GM12878 (cell line): Measurements from ENCODE around the gene AMBN. TPM values are rescaled to one million over a fixed set of nuclear protein-coding genes. Genes with fewer than 3 reads are reported as not detected.
A peak's percentile ranks its signal among the peaks of the same experiment; 100 is the strongest.

ENCODE experiments used
- ATAC-seq: fragments of 200-7000 bp; cut with Tn5 transposase; 3 replicates; pipeline ENCODE4 v1.9.1; 2020; ENCODE audit warnings: mild to moderate bottlenecking, moderate library complexity
- BruUV-seq: library from RNA; stranded (reverse); fragments of 400-500 nt; replicated peaks from 2 replicates; lab custom pipeline; 2021; lab: Mats Ljungman, UMichigan
- CTCF ChIA-PET: fragments of 300-600 bp; sonication (Branson Sonifier 250); formaldehyde crosslinking; extraction: SDS; loops from one replicate; lab custom pipeline; 2021; ENCODE audit warnings: inconsistent platforms; lab: Yijun Ruan, JAX
- POLR2A ChIA-PET: fragments of 350-600 bp; formaldehyde crosslinking; extraction: SDS; loops from one replicate; lab custom pipeline; 2021; ENCODE audit warnings: inconsistent platforms; lab: Charles Lee
- RAD21 ChIA-PET: fragments of 300-600 bp; sonication (Branson Sonifier 250); formaldehyde crosslinking; loops from one replicate; lab custom pipeline; 2023; ENCODE audit warnings: antibody characterized with exemption; ENCODE audit not compliant: unreplicated experiment; lab: Charles Lee
- SMC1A ChIA-PET: fragments of 300-600 bp; sonication (Branson Sonifier 250); formaldehyde crosslinking; loops from one replicate; lab custom pipeline; 2023; ENCODE audit not compliant: unreplicated experiment, uncharacterized antibody; lab: Charles Lee
- DNase-seq: peaks from one replicate; pipeline ENCODE4 v3.0.0-alpha.2; 2011; ENCODE audit warnings: low read depth, low spot score
- FAIRE-seq: peaks from 3 replicates; lab custom pipeline; 2011; peaks lifted over from hg19 to GRCh38; lab: Jason Lieb, UNC
- H2AFZ ChIP-seq: 2 replicates; pipeline ENCODE4 v1.6.0; 2011; ENCODE audit warnings: low read depth, low read length, control low read depth; ENCODE audit not compliant: control insufficient read depth
- H3K27ac ChIP-seq: 2 replicates; pipeline ENCODE4 v1.5.1; 2011; ENCODE audit warnings: control low read depth; ENCODE audit not compliant: control insufficient read depth, insufficient read depth
- H3K27me3 ChIP-seq, 2 experiments: replicated peaks in 1 of 2; 2 replicates each; pipeline versions ENCODE4 v1.6.0 to v1.6.1; 2011; ENCODE audit warnings: low read length in 1 of 2; ENCODE audit not compliant: control insufficient read depth in 2 of 2, insufficient read depth in 2 of 2
- H3K36me3 ChIP-seq, 2 experiments: 2 replicates each; pipeline ENCODE4 v1.5.1; 2011; ENCODE audit warnings: low read length in 1 of 2; ENCODE audit not compliant: control insufficient read depth in 2 of 2, insufficient read depth in 2 of 2
- H3K4me1 ChIP-seq: 2 replicates; pipeline ENCODE4 v1.6.1; 2011; ENCODE audit warnings: mild to moderate bottlenecking, low read length, moderate library complexity, mixed read lengths; ENCODE audit not compliant: control insufficient read depth, insufficient read depth
- H3K4me2 ChIP-seq: 2 replicates; pipeline ENCODE4 v1.6.0; 2011; ENCODE audit warnings: control low read depth; ENCODE audit not compliant: control insufficient read depth, insufficient read depth
- H3K4me3 ChIP-seq: fragments of 200-600 bp; sonication (generic); 2 replicates; pipeline ENCODE4 v1.5.1; 2016
- H3K79me2 ChIP-seq: 2 replicates; pipeline ENCODE4 v1.6.0; 2011; ENCODE audit warnings: low read length; ENCODE audit not compliant: control insufficient read depth, insufficient read depth
- H3K9ac ChIP-seq: 2 replicates; pipeline ENCODE4 v1.8.0; 2011; ENCODE audit warnings: low read length, control low read depth, mixed read lengths; ENCODE audit not compliant: control insufficient read depth, insufficient read depth
- H3K9me3 ChIP-seq: replicated peaks from 3 replicates; pipeline ENCODE4 v1.5.1; 2011; ENCODE audit warnings: mild to moderate bottlenecking, low read length; ENCODE audit not compliant: control insufficient read depth, insufficient read depth
- H4K20me1 ChIP-seq: 2 replicates; pipeline ENCODE4 v1.6.0; 2011; ENCODE audit not compliant: control insufficient read depth, insufficient read depth
- CBX3 ChIP-seq: fragments of 200-600 bp; sonication (generic); IDR thresholded peaks from 2 replicates; pipeline ENCODE4 v1.6.1; 2016; ENCODE audit warnings: low read depth, borderline replicate concordance
- CEBPZ ChIP-seq: fragments of 150-350 bp; IDR thresholded peaks from 2 replicates; pipeline ENCODE4 v1.6.1; 2016; ENCODE audit warnings: low read depth, low read length
- CHD2 ChIP-seq: IDR thresholded peaks from 2 replicates; pipeline ENCODE4 v1.6.1; 2011; ENCODE audit warnings: low read depth, low read length, improper control_type of control experiment, borderline replicate concordance
- CUX1 ChIP-seq: IDR thresholded peaks from 2 replicates; pipeline ENCODE4 v1.6.1; 2012; ENCODE audit warnings: improper control_type of control experiment, low read depth, low read length; ENCODE audit not compliant: insufficient replicate concordance
- IRF4 ChIP-seq: IDR thresholded peaks from 2 replicates; pipeline ENCODE4 v1.6.1; 2011; ENCODE audit warnings: low read depth, low read length
- NFYB ChIP-seq: IDR thresholded peaks from 2 replicates; pipeline ENCODE4 v1.6.1; 2011; ENCODE audit warnings: low read depth, mild to moderate bottlenecking, low read length, improper control_type of control experiment, moderate library complexity; ENCODE audit not compliant: insufficient read depth
- PKNOX1 ChIP-seq: fragments of 450-650 bp; IDR thresholded peaks from 2 replicates; pipeline ENCODE4 v1.6.1; 2016; ENCODE audit warnings: mild to moderate bottlenecking
- RAD21 ChIP-seq: IDR thresholded peaks from 2 replicates; pipeline ENCODE4 v1.6.1; 2011; ENCODE audit warnings: mild to moderate bottlenecking, low read depth, low read length, moderate library complexity; ENCODE audit not compliant: insufficient read depth
- SREBF1 ChIP-seq: IDR thresholded peaks from 2 replicates; pipeline ENCODE4 v1.6.1; 2012; ENCODE audit warnings: mild to moderate bottlenecking, low read length
- YY1 ChIP-seq: IDR thresholded peaks from 2 replicates; pipeline ENCODE4 v1.6.1; 2011; ENCODE audit warnings: low read depth, mild to moderate bottlenecking, low read length
- ZNF622 ChIP-seq: fragments of 450-650 bp; IDR thresholded peaks from 2 replicates; pipeline ENCODE4 v1.6.1; 2017; ENCODE audit warnings: mild to moderate bottlenecking, inconsistent platforms
- WGBS: methylation state at CpG from one replicate; pipeline ENCODE4 v1.1.6; 2016; ENCODE audit warnings: low lambda C conversion rate; ENCODE audit not compliant: insufficient replicate concordance, insufficient coverage; ENCODE audit errors: missing lambda C conversion rate; 5-methylcytosine and 5-hydroxymethylcytosine counted together
- in situ Hi-C: fragments of 300-500 bp; cut with MboI; formaldehyde crosslinking; loops from 9 replicates; pipeline ENCODE4 v1.14.3; 2018; ENCODE audit warnings: mixed read lengths
- intact Hi-C: fragments of 100-400 bp; cut with micrococcal nuclease; formaldehyde crosslinking; loops from one replicate; pipeline ENCODE4 v1.14.2; 2022; ENCODE audit not compliant: unreplicated experiment
- polyA plus RNA-seq, 11 experiments: library from polyadenylated mRNA; depleted of rRNA in 4 of 11; unstranded in 6 of 11; stranded (reverse) in 5 of 11; fragments of >200 nt; fragmentation: Nextera tagmentation in 4 of 11; fragmentation: Illumina TruSeq in 1 of 11; extraction: Ambion mirVana in 4 of 11; extraction: Trizol in 1 of 11; gene quantifications; 1 replicate in 1 of 11; 2 replicates in 10 of 11; pipeline versions ENCODE4 v1.2.1 to v1.2.3, GENCODE V29; 2011 to 2016; ENCODE audit warnings: inconsistent platforms in 2 of 11, missing spikeins in 2 of 11, low read depth in 1 of 11
- total RNA-seq, 4 experiments: library from RNA; depleted of rRNA in 3 of 4; stranded (reverse); fragments of >200 nt in 3 of 4; fragmentation: Illumina TruSeq in 1 of 4; extraction: Trizol in 1 of 4; gene quantifications; 2 replicates each; pipeline versions ENCODE4 v1.2.1 to v1.2.3, GENCODE V29; 2013 to 2021

Gene AMBN
- total and polyA plus RNA-seq, 10 of the 15 experiments (the other 5 are each of a cell fraction or from before 2014, with no cell fraction given) = 0.18 TPM; not detected in 9

DNA sequence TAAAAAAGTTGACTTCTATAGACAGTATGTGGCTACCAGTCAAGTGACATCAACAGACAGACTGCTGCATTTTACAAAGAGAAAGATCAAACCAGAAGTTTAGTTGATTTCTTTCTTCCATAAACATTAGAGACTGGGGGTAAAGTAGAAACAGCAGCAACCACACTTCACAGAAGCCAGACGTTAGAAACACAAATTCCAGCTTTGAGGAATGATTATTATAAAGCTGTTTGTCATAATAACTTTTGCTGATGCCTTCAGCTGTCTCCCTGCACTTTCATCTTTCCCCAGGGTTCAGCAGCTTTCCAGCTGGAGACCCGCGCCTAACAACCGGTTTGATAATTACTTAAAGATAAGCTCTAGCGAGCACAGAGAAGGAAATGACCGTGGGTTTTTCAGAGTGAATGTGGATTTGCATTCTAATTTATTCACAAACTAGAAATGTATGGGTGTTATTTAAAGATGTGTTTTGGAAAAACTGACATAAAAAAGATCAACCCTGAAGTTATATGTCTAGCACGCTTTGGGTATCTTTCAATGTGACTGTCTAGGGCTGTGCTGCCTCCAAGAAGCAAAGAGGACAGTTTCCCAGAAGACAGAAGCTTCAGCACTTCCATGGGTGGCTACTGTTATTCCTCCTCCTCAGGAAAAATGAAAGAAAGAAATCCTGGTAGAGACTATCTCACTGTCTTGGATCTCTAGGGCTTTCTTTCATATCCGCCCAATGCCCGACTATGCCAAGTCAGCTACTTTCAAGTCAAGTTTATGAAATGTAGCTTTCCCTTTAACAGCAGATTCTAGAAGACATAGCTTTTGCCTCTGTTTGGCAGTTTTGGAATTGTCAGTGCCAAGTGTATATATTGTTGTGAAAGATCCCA, 21.5 kb downstream of the AMBN start:
- in situ Hi-C loops (loop anchor here (25.0 kb wide), 2 partner anchors 1099 to 1674 kb away; no protein-coding TSS in a partner anchor), intact Hi-C loops (no loop called here)
- ATAC-seq = peak; percentile 58
- SMC1A ChIA-PET = interaction anchor here (1.0 to 2.0 kb wide), 6 partner anchors 10 to 128 kb away, joined by 3 to 8 read pairs (median 4); partner anchors contain the start of gene ENAM
- H3K9me3 ChIP-seq = no peaks in the 10 kb centered on the region
- RAD21 ChIA-PET = interaction anchor here (0.7 to 1.6 kb wide), 4 partner anchors 45 to 413 kb away, joined by 3 read pairs; no protein-coding TSS in a partner anchor
- H4K20me1 ChIP-seq = no peaks in the 10 kb centered on the region
- peaks cover 0 to 14% of the 10 kb centered on the region in 2 experiments; a peak in 1 of 4 replicates for H3K27me3 ChIP-seq
- H3K4me1 ChIP-seq = no peaks in the 10 kb centered on the region
- WGBS = under 1% methylated on average over 9 of the region's 9 CpGs
- CTCF ChIA-PET = interaction anchor here (0.5 to 1.6 kb wide), 3 partner anchors 12 to 393 kb away, joined by 3 to 6 read pairs (median 4); no protein-coding TSS in a partner anchor
- no peak for FAIRE-seq
- no TSS peak for BruUV-seq
- no peaks in the 10 kb centered on the region for H3K36me3 ChIP-seq
- POLR2A ChIA-PET = no interaction called here
- no peak overlapping the region for H2AFZ ChIP-seq
- H3K9ac ChIP-seq = no peak overlapping the region
- no peak overlapping the region for H3K4me3 ChIP-seq
- H3K79me2 ChIP-seq = no peaks in the 10 kb centered on the region
- peak overlapping the region; percentile 38 for H3K4me2 ChIP-seq
- H3K27ac ChIP-seq = no peak overlapping the region
- no peak for DNase-seq
- TF ChIP-seq PKNOX1 = no peak
- no peak for TF ChIP-seq YY1
- no peak for TF ChIP-seq IRF4
- no peak for TF ChIP-seq NFYB
- TF ChIP-seq ZNF622 = no peak
- no peak for TF ChIP-seq CEBPZ
- no peak for TF ChIP-seq CHD2
- TF ChIP-seq CUX1 = no peak
- no peak for TF ChIP-seq RAD21
- no peak for TF ChIP-seq CBX3
- TF ChIP-seq SREBF1 = no peak
